Stimulated activated naive CD4-positive, alpha-beta T cell (primary cell): ENCODE results near the gene SAE1.

Experiments used
- DNase-seq, 6 experiments: peaks; one replicate each; lab custom pipeline; 2025; lab: John Stamatoyannopoulos, UW

The SAE1 gene

DNA sequence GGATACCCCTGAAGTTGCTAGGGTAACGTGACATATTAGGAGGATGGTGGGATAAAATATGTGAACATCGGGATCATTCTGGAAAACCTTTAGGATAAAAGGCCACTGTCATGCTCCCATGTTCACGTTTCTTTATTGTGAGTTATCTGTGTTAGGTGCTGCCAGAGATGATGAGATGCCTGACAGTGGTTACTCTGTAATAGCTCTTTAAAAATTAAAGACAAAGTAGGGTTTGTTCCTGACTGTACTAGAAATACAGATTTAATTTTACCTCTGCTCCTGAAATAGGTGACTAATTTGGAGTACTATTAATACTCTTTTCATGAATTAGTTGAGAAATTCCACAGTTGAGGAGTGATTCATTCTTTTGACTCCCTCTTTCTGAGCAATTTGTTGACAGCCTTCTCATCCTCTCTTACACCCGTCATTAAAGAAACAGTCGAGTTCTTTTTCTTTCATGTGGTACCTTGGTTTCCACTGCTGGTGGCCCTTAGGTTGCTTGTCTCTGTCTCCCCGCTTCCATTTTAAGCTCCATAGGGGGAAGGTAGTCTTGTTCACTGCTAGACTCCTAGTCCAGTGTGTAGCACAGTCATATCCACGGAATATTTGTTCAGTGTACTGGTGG, 28.4 kb downstream of the SAE1 start:
- peak; percentile 16 to 80 (median 55) for DNase-seq

GRCh38 chr19:47161876-47162489, 31.3 kb downstream of the SAE1 start:
- DNase-seq: no peak

GRCh38 chr19:47168065-47168464, 37.4 kb downstream of the SAE1 start:
- no peak for DNase-seq

GRCh38 chr19:47172666-47173455, 42.2 kb downstream of the SAE1 start:
- no peak for DNase-seq

- no peak for DNase-seq
These were observed 45.5 kb downstream of the SAE1 start for GRCh38 chr19:47176071-47176626.

GRCh38 chr19:47176627-47177090, 46.0 kb downstream of the SAE1 start:
- DNase-seq: peak; percentile 27 to 78 (median 52)

DNA sequence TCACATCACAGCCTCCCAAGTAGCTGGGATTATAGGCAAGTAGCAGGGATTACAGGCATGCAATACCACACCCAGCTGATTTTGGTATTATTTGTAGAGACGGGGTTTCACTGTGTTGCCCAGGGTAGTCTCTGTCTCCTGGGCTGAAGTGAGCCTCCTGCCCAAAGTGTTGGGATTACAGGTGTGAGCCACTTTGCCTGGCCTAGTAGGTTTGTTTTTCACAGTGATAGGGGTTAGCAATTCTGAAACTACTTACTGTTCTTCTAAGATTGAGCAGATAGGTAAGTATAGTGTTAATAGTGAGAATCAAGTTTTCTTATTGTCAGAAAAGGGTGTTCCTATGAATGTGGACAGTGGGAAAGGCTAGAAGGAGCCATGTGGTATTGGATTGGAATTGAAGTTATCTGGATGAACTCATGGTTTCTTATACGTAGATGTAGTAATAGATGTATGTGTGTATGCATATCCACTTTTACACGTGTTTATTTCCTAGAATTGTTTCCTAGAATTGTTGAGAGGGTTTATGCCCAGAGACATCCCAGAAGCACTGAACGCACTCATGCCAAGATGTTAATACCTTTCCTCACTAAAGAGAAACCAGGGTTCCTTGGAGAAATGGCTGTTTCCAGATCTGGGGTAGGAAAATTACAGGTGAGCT, 49.1 kb downstream of the SAE1 start:
- DNase-seq: no peak

GRCh38 chr19:47183601-47184000, 53.0 kb downstream of the SAE1 start:
- no peak for DNase-seq

- peak; percentile 61 to 88 (median 73) for DNase-seq
These were observed 56.1 kb downstream of the SAE1 start for GRCh38 chr19:47186446-47187334.

DNA sequence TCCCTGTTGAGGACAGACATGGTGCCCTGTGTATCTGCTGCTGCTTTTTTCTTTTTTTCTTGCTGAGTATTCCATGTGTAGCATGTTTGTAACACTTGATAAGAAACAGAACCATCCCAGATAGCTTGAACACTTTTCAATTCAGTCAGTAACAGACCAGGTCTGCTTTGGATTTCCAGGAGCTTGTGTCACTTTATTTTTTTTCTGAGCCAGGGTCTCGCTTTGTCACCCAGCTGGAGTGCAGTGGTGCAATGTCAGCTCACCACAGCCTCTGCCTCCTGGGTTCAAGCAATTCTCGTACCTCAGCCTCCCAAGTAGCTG, 56.7 kb downstream of the SAE1 start:
- DNase-seq: no peak

DNA sequence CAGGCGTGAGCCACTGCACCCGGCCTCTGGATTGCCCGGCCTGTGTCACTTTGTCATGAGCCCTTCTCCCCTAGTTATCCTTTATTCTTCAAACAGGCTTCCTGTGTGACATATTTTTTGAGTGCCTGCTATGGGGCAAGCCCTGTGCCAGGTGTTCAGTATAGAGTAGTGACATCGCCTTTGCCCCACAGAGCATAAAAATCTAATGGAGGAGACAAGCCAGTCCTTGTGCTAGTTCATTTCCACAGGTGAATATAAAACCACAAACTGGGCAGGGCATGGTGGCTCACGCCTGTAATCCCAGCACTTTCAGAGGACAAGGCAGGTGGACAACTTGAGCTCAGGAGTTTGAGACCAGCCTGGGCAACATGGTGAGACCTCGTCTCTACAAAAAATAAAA, 57.2 kb downstream of the SAE1 start:
- peak in 3 of 6 experiments; percentile 8 to 28 (median 19) for DNase-seq

DNA sequence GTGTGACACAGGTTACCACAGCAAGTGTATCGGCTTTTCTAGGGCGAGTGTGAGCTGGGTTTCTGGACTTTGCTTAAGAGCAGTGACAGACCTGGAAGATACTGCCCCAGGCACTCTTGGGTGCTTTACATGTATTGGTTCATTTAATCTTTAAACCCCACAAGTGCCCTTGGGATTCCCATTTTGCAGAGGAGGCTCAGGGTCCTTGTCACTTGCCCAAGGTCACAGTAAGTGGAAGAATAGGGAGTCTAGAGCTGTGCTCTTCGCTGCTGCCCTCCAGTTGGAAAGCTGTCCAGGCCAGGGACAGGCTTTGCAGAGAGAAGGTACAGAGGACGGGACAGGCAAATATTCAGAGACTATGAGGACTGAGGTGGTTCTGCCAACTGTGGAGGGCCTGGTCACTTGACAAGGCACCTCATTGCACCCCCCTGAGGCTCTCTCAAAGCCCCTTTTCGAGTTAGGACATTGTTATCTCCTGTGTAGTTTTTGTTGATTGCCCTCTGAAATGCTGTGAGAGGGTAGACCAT, 57.9 kb downstream of the SAE1 start:
- DNase-seq: no peak

DNA sequence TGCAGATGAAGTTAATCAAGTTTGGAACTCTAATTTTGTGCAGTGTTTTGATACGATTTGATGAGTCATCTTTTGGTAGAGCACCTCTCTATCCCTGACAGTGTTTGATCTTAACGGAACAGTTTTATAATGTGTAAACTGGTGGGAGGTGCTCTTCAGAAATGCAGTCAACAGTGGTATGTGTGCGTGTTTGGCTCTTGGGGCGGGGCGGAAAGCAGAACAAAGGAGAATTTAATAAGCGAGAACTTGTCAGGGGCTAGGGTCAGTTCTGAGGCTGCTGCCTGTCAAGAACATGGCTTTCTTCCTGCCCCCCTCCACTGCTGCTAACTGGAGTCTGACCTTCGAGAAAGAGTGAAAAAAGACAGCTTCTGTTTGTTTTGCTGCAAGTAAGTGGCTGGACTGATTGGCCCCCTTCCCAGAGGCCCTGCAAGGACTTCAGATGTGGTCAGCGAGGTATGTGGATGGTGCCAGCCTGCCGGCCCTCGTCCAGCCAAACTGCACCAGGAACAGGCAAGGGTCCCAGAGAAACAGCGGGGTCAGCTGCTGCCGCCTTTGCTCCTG, 59.6 kb downstream of the SAE1 start:
- DNase-seq: peak; percentile 21 to 70 (median 46)

GRCh38 chr19:47195434-47195833, 64.8 kb downstream of the SAE1 start:
- DNase-seq: no peak

DNA sequence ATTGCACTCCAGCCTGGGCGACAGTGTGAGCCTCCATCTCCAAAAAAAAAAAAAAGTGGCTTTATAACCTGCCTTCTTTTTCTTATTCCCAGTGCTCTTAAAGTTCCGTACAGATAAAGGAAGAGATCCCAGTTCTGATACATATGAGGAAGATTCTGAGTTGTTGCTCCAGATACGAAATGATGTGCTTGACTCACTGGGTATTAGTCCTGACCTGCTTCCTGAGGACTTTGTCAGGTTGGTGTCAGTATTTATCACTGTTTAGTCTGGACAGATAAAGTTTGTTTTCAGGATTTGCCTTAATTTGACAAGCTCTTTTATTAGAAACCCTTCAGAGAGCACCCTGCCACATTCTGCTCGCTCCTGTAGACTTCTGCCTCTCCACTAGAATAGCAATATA, 66.5 kb downstream of the SAE1 start:
- no peak for DNase-seq

GRCh38 chr19:47200530-47200929, 69.9 kb downstream of the SAE1 start:
- DNase-seq: no peak

- no peak for DNase-seq
These were observed 72.6 kb downstream of the SAE1 start for GRCh38 chr19:47203254-47203653.

GRCh38 chr19:47209319-47210179, 78.9 kb downstream of the SAE1 start:
- DNase-seq: peak in 1 of 6 experiments; percentile 4

DNA sequence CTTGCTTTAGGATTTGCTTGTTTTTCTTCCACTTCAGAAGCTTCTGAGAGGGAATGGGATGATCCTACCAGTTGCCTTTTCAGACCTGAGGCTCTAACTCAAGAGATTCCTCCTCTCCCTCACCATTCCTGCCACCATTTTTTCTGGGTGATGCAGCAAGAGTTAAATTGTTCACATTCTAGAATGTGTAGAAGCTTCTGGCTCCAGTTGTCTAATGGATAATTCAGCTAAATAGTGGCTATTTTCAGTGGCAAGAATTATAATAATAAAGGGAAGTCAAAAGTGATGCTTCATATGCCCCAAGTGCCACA, 79.5 kb downstream of the SAE1 start:
- no peak for DNase-seq
